ENCODE measurements around the gene GPR176. TPM values are rescaled to one million over a fixed set of nuclear protein-coding genes. Genes with fewer than 3 reads are reported as not detected.

Gene GPR176
- 21.9 and 34.1 TPM in 2 replicates for polyA plus RNA-seq (2012; rRNA removed)
- 17.9 and 24.9 TPM in 2 replicates for polyA plus RNA-seq (2012; cell fraction: cytosol; rRNA removed)
- 32.5 and 33.8 TPM in 2 replicates for polyA plus RNA-seq (2012; cell fraction: nucleus; rRNA removed)

- Histone ChIP-seq H3K79me2 (ENCODE audit: insufficient read depth) (peaks cover 54% of the 10 kb centered on the region), H2AFZ (ENCODE audit: low read depth) (peak within 1 kb of the TSS; percentile 97), H3K36me3 (replicated peaks in 1 of 2; ENCODE audit: control insufficient read depth in 1 of 2, insufficient read depth in 2 of 2, low read length in 1 of 2) (peaks cover 0 to 19% of the 10 kb centered on the region in 2 experiments), H3K9me2 (no peaks in the 10 kb centered on the region), H3K27ac (ENCODE audit: low read depth in 2 of 2, low read length in 1 of 2) (peak within 1 kb of the TSS; percentile 73 to 96), H3K27me3 (ENCODE audit: insufficient read depth) (no peaks in the 10 kb centered on the region), H3K9me3 (0 out of 2 replicates have a peak, but pooled peaks cover 4% of the 10 kb centered on the region), H3K4me1 (ENCODE audit: control insufficient read depth in 1 of 2, insufficient read depth in 2 of 2, low read depth in 1 of 2, low read length in 1 of 2) (peaks cover 0 to 5% of the 10 kb centered on the region in 2 experiments; a peak in 2 of 4 replicates), H3K9ac (peak within 1 kb of the TSS; percentile 99), H3K4me2 (peak within 1 kb of the TSS; percentile 99), H3F3A (replicated peaks; ENCODE audit: insufficient read depth) (peaks cover 28% of the 10 kb centered on the region), H3K4me3 (ENCODE audit: low read depth in 2 of 2, low read length in 1 of 2) (peak within 1 kb of the TSS; percentile 71 to 92), H4K20me1 (ENCODE audit: insufficient read depth) (no peaks in the 10 kb centered on the region)
- 0% methylated on average over 22 of the region's 84 CpGs for WGBS (ENCODE audit: low lambda C conversion rate)
- TF ChIP-seq MEF2A (IDR thresholded peaks at IDR 0.05; ENCODE audit: borderline replicate concordance, low read depth) (no peak; the same call in 1 of the 2 replicates), SIN3A (IDR thresholded peaks at IDR 0.05; ENCODE audit: borderline replicate concordance, low read depth, low read length) (0 out of 2 replicates have a peak, but pooled peaks have one; percentile 66), NFIC (IDR thresholded peaks at IDR 0.05; ENCODE audit: borderline replicate concordance) (no peak), RXRA (IDR thresholded peaks at IDR 0.05; ENCODE audit: borderline replicate concordance, low read depth) (no peak), RCOR1 (IDR thresholded peaks at IDR 0.05; ENCODE audit: low read length) (no peak), RAD21 (IDR thresholded peaks at IDR 0.05; ENCODE audit: low read length) (no peak), FOXJ3 (CRISPR knock-in tag; IDR thresholded peaks at IDR 0.05) (no peak), MAX (IDR thresholded peaks at IDR 0.05; ENCODE audit: low read depth) (peak; percentile 72), SMC3 (IDR thresholded peaks at IDR 0.05; ENCODE audit: low read depth, low read length) (no peak), GATA2 (CRISPR knock-in tag; IDR thresholded peaks at IDR 0.05) (no peak), USF2 (IDR thresholded peaks at IDR 0.05; ENCODE audit: borderline replicate concordance, low read depth, low read length) (no peak), ELF1 (IDR thresholded peaks at IDR 0.05) (no peak), EZH2phosphoT487 (IDR thresholded peaks at IDR 0.05; ENCODE audit: borderline replicate concordance, low read depth) (no peak), TCF12 (IDR thresholded peaks at IDR 0.05) (no peak), POLR2AphosphoS5 (IDR thresholded peaks at IDR 0.05; ENCODE audit: low read depth, low read length) (peak; percentile 52), CTCF (IDR thresholded peaks at IDR 0.05) (peak; percentile 31; the same call in 1 of the 2 replicates), GABPA (IDR thresholded peaks at IDR 0.05; ENCODE audit: low read depth) (no peak), EP300 (IDR thresholded peaks at IDR 0.05; ENCODE audit: borderline replicate concordance in 1 of 2, low read depth in 1 of 2, low read length in 1 of 2) (no peak), NRF1 (IDR thresholded peaks at IDR 0.05; ENCODE audit: low read depth, low read length) (no peak), TAF1 (IDR thresholded peaks at IDR 0.05; ENCODE audit: borderline replicate concordance, low read depth, low read length) (peak; percentile 73)
- POLR2A ChIA-PET: interaction anchor here (0.6 to 1.8 kb wide), 5 partner anchors 12 to 553 kb away, joined by 3 to 6 read pairs (median 3); partner anchors contain the start of genes EIF2AK4 and FSIP1
- peak; percentile 87 for DNase-seq
- CTCF ChIA-PET: interaction anchor here (0.8 to 1.5 kb wide), 5 partner anchors 12 to 63 kb away, joined by 3 to 5 read pairs (median 3); no protein-coding TSS in a partner anchor
These were observed at the start of gene GPR176 for GRCh38 chr15:39919748-39920509. Gene GPR176 (minus strand): TSS chr15:39920266. CDS start chr15:39920026, 240 bp downstream.

All from SK-N-SH (cell line).